Stimulated activated CD8-positive, alpha-beta memory T cell treated with anti-CD3 and anti-CD28 coated beads, Interleukin-15, amount 100 ng/mL, for 4 hours (primary cell): ENCODE measurements around the gene WWOX.
A peak's percentile ranks its signal among the peaks of the same experiment; 100 is the strongest.

ENCODE experiments used
- DNase-seq, 2 donors: peaks; one replicate each; pipeline ENCODE4 v3.0.0-alpha.2; 2020; ENCODE audit warnings: low read depth in 2 of 2

The WWOX gene

DNA sequence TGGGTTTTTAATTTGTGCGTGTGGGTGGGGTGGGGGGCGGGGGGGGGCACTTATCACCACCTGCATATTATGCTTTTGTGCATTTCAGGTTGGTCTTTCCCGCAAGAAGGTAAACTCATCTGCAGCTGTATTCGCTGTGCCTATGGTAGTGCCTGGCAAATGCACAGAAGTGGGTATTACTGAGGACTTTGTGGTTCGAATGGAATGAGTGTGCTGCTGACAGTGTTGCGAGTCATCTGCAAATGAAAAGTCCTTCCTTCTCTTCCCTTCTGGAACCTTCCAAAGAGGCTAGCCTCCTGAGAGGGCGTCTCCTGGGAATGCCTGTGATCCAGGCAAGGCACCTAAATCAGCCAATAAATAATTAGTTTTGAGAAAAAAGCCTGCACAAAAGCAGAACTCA, 968.1 kb downstream of the WWOX start:
- no peak for DNase-seq

DNA sequence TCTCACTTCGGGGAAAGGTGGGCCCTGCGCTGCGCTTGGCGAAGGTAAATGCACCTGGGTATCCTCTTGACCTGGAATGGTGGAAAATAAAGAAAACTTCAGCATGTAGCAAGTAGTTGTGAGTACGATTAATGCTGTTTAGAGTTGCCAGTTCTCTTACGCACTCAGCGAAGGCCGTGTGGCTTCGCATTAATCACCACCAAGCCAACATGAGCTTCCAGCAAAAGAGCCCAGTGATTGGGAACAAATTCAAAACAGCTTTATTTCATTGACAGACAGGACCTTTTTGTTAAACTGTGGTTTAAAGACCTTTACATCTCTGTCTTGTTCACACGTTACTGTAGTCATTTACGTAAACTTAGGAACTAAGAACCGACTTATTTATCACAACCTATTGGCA, 969.7 kb downstream of the WWOX start:
- no peak for DNase-seq

DNA sequence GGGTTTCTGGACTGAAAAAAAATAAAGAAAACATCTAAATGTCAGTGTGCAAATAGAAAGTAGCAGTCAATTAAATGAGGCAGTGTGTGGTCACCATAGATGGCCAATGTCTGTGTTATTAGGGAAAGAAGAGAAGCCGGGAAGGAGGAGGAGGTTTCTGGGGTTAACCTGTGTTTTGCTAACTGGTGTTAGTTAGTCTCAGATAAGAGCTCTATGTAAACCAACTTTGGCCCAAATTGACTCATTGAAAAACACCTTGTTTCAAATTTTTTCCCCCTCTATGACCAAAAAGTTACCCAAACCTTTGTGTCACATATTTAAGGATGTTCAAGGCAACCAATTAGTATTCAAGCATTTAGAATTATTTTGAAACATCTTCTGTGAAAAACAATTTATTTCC, 970.2 kb downstream of the WWOX start:
- DNase-seq, result no peak

- DNase-seq, result no peak
These were observed 972.0 kb downstream of the WWOX start for GRCh38 chr16:79071424-79071823.

- no peak for DNase-seq
These were observed 973.1 kb downstream of the WWOX start for GRCh38 chr16:79072517-79072916.

GRCh38 chr16:79073566-79073965, 974.1 kb downstream of the WWOX start:
- DNase-seq, result no peak

GRCh38 chr16:79074541-79074940, 975.1 kb downstream of the WWOX start:
- DNase-seq, result no peak

- DNase-seq, result no peak
These were observed 975.5 kb downstream of the WWOX start for GRCh38 chr16:79074951-79075350.

GRCh38 chr16:79076047-79076767, 976.8 kb downstream of the WWOX start:
- no peak for DNase-seq

DNA sequence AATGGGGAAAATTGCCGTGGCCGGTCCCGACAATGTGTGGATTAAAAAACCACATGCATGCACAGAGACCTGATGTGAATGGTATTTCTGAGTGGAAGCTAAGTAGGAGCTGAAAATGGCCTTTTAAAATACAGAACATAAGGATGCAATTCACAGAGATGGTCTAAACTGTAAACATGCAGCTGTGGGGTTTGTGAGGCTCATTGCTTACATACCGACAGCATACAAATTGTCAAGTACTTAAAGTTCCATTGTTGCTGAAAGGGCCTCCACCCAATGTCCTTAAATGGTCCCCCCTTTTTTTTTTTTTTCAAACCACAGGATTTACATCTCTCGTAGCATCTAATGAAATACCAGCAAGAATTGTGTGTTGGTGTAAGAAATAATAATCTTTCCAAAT, 977.9 kb downstream of the WWOX start:
- no peak for DNase-seq

GRCh38 chr16:79079656-79080420, 980.4 kb downstream of the WWOX start:
- no peak for DNase-seq

- no peak for DNase-seq
These were observed 982.0 kb downstream of the WWOX start for GRCh38 chr16:79081297-79082066.

DNA sequence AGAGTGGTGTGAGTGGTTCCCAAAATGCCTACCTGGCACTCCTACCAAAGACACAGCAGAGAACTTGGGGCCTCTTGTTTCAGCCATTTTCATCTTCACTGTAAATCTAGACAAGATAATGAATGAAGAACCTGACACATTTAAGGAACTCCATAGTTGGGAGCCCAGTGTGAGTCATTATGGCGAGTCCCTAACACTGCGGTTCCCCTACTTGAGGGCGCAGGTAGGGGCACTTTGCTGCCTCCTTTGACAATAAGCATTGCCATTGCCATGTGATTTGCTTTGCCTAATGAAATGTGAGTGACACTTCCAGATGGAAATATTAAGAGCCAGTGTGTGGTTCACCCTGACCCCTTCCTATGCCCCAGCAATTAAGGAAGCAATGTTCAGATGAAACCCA, 983.5 kb downstream of the WWOX start:
- no peak for DNase-seq

GRCh38 chr16:79083508-79084299, 984.2 kb downstream of the WWOX start:
- DNase-seq, result no peak

- no peak for DNase-seq
These were observed 989.5 kb downstream of the WWOX start for GRCh38 chr16:79088971-79089370.

- peak; percentile 16 to 52 for DNase-seq
These were observed 990.4 kb downstream of the WWOX start for GRCh38 chr16:79089735-79090284.

GRCh38 chr16:79090966-79091365, 991.5 kb downstream of the WWOX start:
- DNase-seq, result no peak

DNA sequence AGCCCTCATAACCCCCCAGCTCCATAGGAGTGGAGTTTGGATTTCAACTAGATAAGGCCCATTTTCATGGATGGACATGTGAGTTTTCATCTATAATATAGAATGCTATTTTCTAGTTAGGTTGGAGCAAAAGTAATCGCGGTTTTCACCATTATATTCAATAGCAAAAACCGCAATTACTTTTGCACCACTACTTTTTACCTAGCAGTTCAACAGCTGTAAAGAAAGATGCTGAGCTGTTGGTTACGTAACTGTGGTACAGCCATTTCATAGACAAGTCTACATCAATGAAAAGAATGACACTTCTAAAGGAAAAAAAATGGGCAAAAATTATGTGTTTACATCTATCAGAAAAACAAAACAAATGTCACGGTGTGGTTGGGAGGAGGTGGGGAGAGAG, 993.4 kb downstream of the WWOX start:
- DNase-seq, result no peak

GRCh38 chr16:79093554-79093967, 994.1 kb downstream of the WWOX start:
- DNase-seq, result peak in 1 of 2 donors; percentile 7

DNA sequence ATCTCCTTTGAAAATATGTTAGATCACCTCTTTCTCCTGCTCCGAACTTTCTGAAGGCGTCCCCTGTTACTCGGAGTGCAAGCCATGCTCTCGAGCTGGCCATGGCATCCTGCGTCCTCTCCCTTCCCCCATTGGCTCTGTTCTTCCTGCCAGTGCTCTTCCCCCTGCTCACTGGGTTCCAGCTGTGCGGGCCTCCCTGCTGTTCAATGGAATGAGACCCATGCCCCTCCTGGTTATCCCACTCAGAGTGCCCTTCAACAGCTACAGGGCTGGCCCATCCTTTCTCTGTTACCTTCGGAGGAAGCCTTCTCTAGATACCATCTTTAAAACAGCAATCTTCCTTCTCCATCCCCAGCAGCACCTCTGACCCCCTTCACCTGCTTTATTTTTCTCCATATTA, 996.8 kb downstream of the WWOX start:
- no peak for DNase-seq

GRCh38 chr16:79097166-79097565, 997.7 kb downstream of the WWOX start:
- DNase-seq, result no peak
